Measurements from ENCODE around the gene COPS8.
A peak's percentile ranks its signal among the peaks of the same experiment; 100 is the strongest.

Gene COPS8

DNA sequence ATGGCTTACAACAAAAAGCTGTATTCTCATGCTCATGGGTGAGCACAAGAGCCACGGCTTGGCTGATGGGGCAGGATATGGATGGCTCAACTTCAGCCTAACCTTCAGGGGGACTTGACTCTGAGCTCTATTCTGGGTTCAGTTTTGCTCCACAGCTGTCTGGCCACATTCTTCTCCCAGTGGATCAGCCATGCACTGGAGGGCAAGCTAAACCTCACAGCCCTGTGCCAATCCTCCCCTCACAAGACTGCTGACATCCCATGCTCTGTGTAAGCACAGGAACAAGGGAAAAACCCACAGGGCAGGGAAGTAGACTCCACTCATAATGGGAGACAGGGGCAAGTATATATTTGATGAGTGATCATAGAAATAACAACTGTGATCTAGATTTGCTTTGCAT, 35.6 kb downstream of the COPS8 start:
- TF ChIP-seq, protein P1, sequence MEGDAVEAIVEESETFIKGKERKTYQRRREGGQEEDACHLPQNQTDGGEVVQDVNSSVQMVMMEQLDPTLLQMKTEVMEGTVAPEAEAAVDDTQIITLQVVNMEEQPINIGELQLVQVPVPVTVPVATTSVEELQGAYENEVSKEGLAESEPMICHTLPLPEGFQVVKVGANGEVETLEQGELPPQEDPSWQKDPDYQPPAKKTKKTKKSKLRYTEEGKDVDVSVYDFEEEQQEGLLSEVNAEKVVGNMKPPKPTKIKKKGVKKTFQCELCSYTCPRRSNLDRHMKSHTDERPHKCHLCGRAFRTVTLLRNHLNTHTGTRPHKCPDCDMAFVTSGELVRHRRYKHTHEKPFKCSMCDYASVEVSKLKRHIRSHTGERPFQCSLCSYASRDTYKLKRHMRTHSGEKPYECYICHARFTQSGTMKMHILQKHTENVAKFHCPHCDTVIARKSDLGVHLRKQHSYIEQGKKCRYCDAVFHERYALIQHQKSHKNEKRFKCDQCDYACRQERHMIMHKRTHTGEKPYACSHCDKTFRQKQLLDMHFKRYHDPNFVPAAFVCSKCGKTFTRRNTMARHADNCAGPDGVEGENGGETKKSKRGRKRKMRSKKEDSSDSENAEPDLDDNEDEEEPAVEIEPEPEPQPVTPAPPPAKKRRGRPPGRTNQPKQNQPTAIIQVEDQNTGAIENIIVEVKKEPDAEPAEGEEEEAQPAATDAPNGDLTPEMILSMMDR (IDR thresholded peaks at IDR 0.05; ENCODE audit: control extremely low read depth, extremely low read depth, low read depth, missing control alignments), result no peak
- no peak for DNase-seq (ENCODE audit: extremely low spot score)
- CTCF ChIA-PET, result interaction anchor here (1.4 to 3.0 kb wide), 5 partner anchors 12 to 450 kb away, joined by 5 to 19 read pairs (median 6); no protein-coding TSS in a partner anchor
- POLR2A ChIA-PET, result no interaction called here

DNA sequence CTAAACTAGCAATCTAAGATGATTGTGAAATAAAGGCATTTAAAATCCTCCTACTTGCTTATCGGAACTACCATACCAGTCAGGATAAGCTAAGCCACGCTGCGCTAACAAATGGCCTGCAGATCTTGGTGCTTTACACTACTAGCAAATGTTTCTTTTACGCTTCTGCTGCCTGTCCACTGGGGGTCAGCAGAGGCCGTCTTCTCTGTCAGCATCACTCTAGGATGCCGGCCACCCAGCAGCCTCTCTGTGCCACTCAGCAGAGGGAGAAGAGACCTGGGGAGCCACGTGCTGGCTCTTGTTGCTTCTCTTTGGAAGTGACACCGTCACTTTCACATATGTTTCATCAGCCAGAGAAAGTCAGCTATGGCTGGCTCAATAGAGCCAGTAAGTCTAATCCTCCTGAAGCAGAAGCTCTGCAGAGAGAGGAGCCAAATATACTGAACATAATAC, 36.6 kb downstream of the COPS8 start:
- DNase-seq (ENCODE audit: extremely low spot score), result peak; percentile 52
- TF ChIP-seq, protein P1 (IDR thresholded peaks at IDR 0.05; ENCODE audit: control extremely low read depth, extremely low read depth, low read depth, missing control alignments), result peak; percentile 69
- ChIA-PET CTCF (interaction anchor here (1.4 to 3.0 kb wide), 4 partner anchors 12 to 449 kb away, joined by 5 to 19 read pairs (median 6); no protein-coding TSS in a partner anchor), POLR2A (no interaction called here)

DNA sequence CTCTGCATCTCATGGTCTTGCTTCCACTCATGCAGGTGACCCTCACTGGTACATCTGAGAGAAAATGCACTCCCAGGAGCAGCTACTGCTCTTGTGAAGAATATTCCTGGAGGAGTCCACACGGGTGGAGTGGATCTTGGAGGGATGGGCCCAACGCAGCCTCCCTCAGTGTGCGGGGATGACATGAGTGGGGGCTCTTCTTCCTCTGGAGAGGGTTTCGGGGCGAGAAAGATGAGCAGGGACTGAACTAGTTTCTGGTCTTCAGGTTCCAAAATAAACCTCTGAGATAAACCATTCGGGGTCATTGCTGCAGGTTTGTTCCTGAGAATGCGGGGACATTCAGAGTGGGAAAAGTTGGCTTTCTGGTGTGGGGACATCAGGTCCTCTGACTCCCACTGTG, 39.1 kb downstream of the COPS8 start:
- DNase-seq (ENCODE audit: extremely low spot score), result no peak
- ChIA-PET CTCF (interaction anchor here (1.8 kb wide), 1 partner anchor 18 kb away, joined by 4 read pairs; no protein-coding TSS in a partner anchor), POLR2A (no interaction called here)
- TF ChIP-seq, protein P1 (IDR thresholded peaks at IDR 0.05; ENCODE audit: control extremely low read depth, extremely low read depth, low read depth, missing control alignments), result no peak

DNA sequence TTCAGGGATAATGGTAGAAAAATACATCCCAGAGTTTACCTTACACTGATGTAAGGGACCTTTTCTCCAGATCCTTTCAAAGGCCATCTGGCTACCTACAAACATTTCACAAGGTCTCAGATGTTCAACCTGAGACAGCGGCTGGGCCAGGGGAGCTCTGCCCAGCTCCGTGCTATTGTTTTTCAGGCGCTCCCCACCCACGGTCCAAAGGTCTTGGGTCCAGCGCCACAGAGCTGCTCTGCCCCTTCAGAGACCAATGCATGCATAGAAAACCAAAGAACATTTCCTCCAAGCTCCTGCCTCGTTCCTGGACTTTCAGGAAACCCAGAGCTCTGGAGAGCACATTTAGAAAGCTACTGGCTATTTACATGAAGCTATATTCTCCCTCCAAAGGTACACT, 40.3 kb downstream of the COPS8 start:
- ChIA-PET CTCF (interaction anchor here (1.8 kb wide), 1 partner anchor 17 kb away, joined by 4 read pairs; no protein-coding TSS in a partner anchor), POLR2A (no interaction called here)
- TF ChIP-seq, protein P1 (IDR thresholded peaks at IDR 0.05; ENCODE audit: control extremely low read depth, extremely low read depth, low read depth, missing control alignments), result no peak
- DNase-seq (ENCODE audit: extremely low spot score), result no peak

DNA sequence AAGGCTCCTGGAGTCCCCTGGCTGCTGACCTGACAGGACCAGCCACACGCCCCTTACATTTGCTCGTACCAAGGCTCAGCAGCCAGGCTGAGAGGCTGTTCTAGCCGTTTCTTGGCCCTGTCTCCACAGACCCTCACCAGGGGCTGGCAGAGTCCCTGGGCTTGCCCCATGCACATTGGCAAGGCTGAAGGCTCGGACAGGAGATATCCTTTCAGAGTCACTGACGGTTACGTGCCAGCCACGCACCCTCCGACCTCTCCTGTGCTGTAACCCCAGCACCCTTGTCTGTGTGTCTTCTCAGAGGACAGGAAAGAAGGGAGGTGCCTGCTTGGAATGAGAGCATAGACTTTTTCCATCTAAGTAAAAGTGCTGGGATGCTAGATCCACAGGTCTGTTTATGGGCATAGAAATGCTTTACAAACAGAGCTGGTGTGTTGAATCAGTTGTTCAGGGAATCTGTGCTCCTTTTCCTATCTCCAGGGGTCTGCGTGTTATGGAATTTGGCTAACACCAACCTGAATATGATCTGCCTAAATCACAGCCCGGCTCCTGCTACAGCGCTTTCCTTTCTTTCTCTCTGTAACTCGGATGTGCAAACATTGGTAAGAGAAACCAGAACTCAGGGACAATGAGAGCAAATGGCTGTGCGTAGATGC, 41.0 kb downstream of the COPS8 start:
- TF ChIP-seq, protein P1 (IDR thresholded peaks at IDR 0.05; ENCODE audit: control extremely low read depth, extremely low read depth, low read depth, missing control alignments), result no peak
- CTCF ChIA-PET, result no interaction called here
- POLR2A ChIA-PET, result no interaction called here
- DNase-seq (ENCODE audit: extremely low spot score), result no peak

DNA sequence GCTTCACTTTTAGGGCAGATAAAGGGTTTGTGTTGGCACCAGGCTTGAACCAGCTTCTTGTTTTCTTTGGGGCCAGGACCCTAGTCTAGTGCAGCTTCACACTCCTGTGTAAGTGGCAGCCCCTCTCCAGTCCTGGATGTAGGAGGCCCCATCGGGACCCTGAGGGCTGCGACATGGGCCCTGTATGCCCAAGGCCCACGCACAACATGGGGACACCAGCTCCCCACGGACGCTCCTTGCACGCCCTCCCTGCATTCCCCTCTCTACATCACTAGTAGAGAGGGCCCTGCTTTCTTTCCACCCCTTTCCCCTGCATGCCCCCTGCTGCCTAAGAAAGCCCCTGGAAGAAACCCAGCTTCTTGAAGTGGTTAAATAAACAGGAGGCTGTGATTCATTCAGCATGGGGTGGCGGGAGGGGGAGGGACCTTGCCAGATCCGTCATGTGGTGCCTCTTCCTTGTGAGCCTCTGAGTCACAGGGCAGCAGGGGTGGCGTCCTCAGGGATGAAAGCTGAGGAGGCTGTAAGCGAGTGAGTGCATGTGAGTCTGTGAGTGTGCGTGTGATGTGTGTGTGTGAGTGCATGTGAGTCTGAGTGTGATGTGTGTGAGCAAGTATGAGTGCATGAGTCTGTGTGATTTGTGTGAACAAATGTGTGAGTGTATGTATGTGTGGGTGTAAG, 42.5 kb downstream of the COPS8 start:
- ChIA-PET CTCF (no interaction called here), POLR2A (no interaction called here)
- DNase-seq (ENCODE audit: extremely low spot score), result no peak

More for the DNA sequence above, 42.5 kb downstream of the COPS8 start:
- TF ChIP-seq, protein P1 (IDR thresholded peaks at IDR 0.05; ENCODE audit: control extremely low read depth, extremely low read depth, low read depth, missing control alignments), result no peak
